ENCODE data around the gene KLHL17.

- no peak for TF ChIP-seq CTCF (optimal IDR thresholded peaks at IDR 0.05 in 1 of 3, IDR thresholded peaks at IDR 0.05 in 1 of 3, conservative IDR thresholded peaks at IDR 0.05 in 1 of 3; ENCODE audit: extremely low read depth in 1 of 3, insufficient read depth in 2 of 3, low read length in 3 of 3)
- TF ChIP-seq EZH2 (IDR thresholded peaks at IDR 0.05; ENCODE audit: low read length): peak; percentile 69
Observed at GRCh38 chr1:920521-920920, 39.9 kb upstream of the KLHL17 start.
